SJSA1 (cell line): ENCODE measurements around the gene LRMDA. TPM values are rescaled to one million over a fixed set of nuclear protein-coding genes. Genes with fewer than 3 reads are reported as not detected.
"Not testable (repeated sequence)": the region's sequence is repeated elsewhere in the genome, so short reads cannot be mapped to it uniquely, and the experiment has no call there.

Source experiments
- DNase-seq, 2 experiments: peaks; one replicate each; pipeline ENCODE4 v3.0.0-alpha.2; 2015 to 2020; ENCODE audit warnings: low spot score in 2 of 2, low read depth in 1 of 2
- H3K27ac ChIP-seq: fragments of 250-450 bp; sonication (Bioruptor Pico); 2 replicates; pipeline ENCODE4 v1.5.1; 2020; ENCODE audit warnings: mild to moderate bottlenecking, moderate library complexity
- H3K27me3 ChIP-seq: fragments of 250-450 bp; sonication (Bioruptor Pico); replicated peaks from 2 replicates; pipeline ENCODE4 v1.5.1; 2020; ENCODE audit warnings: mild to moderate bottlenecking, moderate library complexity
- H3K36me3 ChIP-seq: fragments of 250-450 bp; sonication (Bioruptor Pico); 2 replicates; pipeline ENCODE4 v1.5.1; 2020; ENCODE audit warnings: mild to moderate bottlenecking
- H3K4me1 ChIP-seq: fragments of 250-450 bp; sonication (Bioruptor Pico); replicated peaks from 2 replicates; pipeline ENCODE4 v1.6.1; 2021; ENCODE audit warnings: mild to moderate bottlenecking
- H3K4me3 ChIP-seq: fragments of 250-450 bp; sonication (Bioruptor Pico); 2 replicates; pipeline ENCODE4 v1.5.1; 2020; ENCODE audit warnings: mild to moderate bottlenecking
- H3K9me3 ChIP-seq: fragments of 250-450 bp; sonication (Bioruptor Pico); replicated peaks from 2 replicates; pipeline ENCODE4 v1.5.1; 2020; ENCODE audit warnings: mild to moderate bottlenecking
- total RNA-seq: library from RNA; depleted of rRNA; stranded (reverse); fragments of >200 nt; shearing (Covaris generic); gene quantifications from 2 replicates; pipeline ENCODE4 v1.2.3, GENCODE V29; 2014

The LRMDA gene
- total RNA-seq, 1 experiment from 2014 or later = not detected

DNA sequence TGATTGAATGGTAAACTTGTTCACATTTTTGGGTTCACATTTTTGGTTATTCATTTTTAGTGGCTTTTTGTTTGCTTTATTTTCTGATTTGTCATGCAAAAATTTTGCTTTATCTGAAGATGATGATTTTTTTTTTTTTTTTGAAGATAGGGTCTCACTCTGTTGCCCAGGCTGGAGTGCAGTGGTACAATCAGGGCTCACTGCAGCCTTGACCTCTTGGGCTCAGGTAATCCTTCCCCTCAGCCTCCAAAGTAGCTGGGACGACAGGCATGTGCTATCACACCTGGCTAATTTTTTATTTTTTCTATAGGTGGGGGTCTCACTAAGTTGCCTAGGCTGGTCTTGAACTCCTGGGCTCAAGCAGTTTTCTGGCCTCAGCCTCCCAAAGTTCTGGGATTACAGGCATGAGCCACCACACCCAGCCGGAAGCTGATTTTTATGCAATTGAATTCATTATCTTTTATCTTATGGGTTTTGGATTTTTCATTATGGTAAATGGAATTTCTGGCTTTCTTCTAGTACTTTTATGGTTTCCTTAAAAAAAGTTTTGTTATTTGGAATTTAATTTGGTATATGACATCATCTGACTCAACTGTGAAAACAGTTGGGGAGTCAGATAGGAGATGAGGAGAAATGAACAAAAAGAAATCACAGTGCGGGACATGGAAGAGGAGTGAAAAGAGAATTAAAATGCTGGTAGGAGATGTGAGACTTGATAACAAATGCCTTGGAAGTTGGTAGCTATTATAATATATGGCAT is 158.7 kb downstream of the LRMDA start:
- Histone ChIP-seq H3K4me3 (no peak overlapping the region), H3K27ac (no peak overlapping the region), H3K4me1 (no peaks in the 10 kb centered on the region), H3K9me3 (no peaks in the 10 kb centered on the region), H3K36me3 (no peaks in the 10 kb centered on the region), H3K27me3 (no peaks in the 10 kb centered on the region)
- DNase-seq = no peak

DNA sequence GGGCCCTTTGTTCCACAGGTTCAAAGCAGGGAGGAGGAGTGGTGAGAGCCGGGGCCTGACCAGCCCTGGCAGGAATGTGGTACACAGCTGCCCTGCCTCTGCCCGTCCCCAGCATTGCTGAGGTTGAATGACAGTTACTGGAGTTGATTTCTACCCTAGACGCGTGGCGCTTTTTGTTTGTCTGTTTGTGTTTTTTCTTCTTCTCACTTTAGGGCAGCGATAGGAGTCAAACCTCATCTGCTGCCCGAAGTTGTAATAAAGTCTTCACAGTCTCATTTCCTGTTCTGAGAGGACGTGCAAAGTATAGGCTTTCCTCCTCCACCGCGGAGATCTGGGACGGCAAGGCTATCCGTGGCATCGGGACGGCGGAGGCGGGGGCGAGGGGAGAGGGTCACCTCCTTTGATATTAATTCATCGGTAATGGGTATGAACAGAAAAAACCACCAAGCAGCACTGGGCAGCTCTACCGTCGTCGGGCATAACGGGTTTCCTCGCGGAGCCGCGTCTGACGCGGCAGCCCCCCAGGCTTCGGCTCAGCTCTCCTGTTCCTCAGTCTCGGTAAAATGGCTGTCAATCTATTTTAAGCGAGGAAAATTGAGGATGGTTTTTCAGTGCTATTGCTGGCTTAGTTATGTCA is 160.8 kb downstream of the LRMDA start:
- H3K4me1 ChIP-seq = no peaks in the 10 kb centered on the region
- no peak overlapping the region for H3K27ac ChIP-seq
- no peaks in the 10 kb centered on the region for H3K9me3 ChIP-seq
- DNase-seq = no peak
- H3K27me3 ChIP-seq = no peaks in the 10 kb centered on the region
- no peak overlapping the region for H3K4me3 ChIP-seq
- H3K36me3 ChIP-seq = no peaks in the 10 kb centered on the region

DNA sequence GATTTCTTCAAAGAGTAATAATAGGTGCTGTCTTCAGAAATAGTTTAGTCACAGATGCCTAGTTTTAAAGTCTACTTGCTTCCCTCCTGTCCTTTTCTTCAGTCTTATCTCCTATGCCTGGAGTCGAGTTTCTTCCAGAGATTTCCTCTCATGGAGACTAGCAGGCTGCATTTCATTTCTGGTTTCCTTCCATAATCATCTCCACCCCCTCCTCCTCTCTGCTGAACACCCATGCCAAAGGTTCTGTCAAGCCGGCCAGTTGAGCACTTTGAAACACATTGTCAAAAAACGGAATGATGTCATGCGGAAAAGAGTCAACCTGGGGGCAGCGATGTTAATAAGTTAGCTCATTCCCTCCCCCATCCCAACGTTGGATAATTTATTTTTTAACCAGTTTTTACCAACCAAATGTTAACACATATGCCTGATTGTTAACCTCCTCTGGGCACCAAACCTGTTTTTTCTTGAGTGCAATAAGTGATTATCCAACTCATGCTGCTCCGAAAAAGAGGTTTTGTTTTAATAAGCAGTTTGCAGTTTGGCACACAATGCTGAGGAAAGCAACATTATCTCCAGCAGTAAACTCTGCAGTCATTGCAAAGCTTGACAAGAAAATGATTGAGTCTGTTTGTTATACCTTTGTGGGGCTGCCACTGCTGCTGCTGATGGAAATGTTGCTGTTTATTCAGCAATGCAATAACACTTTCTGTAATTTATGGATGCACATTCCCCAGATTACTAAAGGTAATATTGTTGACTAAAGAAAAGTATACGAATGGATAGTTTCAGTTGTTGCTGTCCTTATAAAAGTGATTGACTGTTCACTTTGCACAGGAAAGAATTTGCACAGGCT is 161.6 kb downstream of the LRMDA start:
- H3K9me3 ChIP-seq = no peaks in the 10 kb centered on the region
- H3K27ac ChIP-seq = no peak overlapping the region
- no peak for DNase-seq
- no peaks in the 10 kb centered on the region for H3K36me3 ChIP-seq
- H3K4me1 ChIP-seq = no peaks in the 10 kb centered on the region
- H3K27me3 ChIP-seq = no peaks in the 10 kb centered on the region
- no peak overlapping the region for H3K4me3 ChIP-seq

DNA sequence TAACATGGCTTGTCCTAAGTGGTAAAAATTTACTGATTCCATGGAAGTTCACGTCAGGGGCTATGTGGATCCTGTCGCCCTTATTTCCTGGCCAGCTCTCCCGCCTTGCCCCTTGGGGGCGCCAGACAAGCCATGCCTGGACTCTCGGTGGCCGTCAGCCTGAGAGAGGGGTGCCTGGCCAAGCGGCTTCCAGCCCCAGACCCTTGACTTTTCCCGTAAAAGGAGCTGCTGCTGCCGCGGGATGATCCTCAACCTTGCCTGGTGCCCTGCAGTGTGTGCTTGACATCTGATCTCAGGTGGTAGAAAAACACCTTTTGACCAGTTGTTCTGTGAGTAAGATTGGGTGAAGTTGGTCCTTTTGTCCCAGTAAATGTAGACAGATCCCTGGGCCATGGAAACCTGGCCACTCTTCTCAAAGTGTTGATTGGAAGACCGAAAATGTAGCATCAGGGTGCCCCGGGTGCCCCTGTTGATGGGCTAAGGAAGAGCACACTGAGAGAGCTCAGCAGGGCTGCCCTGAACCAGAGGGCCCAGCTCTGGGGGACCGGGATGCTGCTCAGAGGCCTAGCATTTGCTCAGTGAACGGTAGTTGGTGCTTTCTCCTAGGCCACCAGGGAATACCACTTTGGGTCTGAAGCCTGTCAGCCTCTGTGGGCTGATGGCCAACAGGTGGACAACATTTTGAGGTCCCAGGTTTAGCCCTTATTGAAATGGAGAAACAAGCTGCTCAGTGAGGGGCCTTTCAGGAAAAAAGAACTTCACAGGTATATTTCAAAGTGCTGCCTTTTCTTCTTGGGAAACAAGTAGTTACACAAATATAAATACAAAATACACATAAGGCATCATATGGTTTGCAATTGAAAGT is 162.5 kb downstream of the LRMDA start:
- Histone ChIP-seq H3K27me3 (no peaks in the 10 kb centered on the region), H3K36me3 (no peaks in the 10 kb centered on the region), H3K4me1 (no peaks in the 10 kb centered on the region)

DNA sequence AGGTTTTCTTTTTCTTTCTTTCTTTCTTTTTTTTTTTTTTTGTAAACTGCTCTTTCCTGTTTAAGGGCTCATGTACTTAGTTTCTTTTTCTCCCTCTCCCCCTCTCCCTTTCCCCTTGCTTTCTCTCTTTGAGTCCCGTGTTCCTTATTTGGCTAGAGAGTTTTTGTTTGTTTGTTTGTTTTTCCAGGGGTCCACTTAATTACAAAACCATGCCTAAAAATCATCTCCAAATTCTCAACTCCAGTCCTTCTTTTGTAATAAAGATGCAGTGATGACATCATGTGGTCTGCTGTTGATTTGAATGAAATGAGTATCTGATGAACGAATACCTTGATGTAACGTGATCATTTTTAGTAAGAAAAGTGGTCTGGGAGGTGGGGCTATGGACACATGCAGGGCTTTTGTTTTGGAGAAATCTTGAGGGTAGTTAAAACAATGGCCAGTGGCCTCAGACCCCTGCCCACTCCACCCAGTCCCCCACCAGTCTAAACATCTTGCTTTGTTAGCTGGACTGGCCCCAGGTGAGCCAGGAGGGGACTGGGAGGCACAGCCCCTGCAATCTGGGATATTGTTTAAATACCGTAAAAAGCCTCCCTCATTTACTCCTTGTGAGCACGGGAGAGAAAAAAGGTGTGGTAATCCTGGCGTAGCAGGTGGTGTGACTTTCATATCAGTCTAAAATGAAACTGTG is 165.7 kb downstream of the LRMDA start:
- H3K27me3 ChIP-seq = no peaks in the 10 kb centered on the region
- H3K4me3 ChIP-seq = no peak overlapping the region
- H3K4me1 ChIP-seq = no peaks in the 10 kb centered on the region
- H3K27ac ChIP-seq = no peak overlapping the region
- H3K9me3 ChIP-seq = no peaks in the 10 kb centered on the region
- no peak for DNase-seq
- H3K36me3 ChIP-seq = no peaks in the 10 kb centered on the region

More for the DNA sequence above, 162.5 kb downstream of the LRMDA start:
- H3K27ac ChIP-seq = no peak overlapping the region
- H3K4me3 ChIP-seq = no peak overlapping the region
- no peak for DNase-seq
- H3K9me3 ChIP-seq = no peaks in the 10 kb centered on the region

DNA sequence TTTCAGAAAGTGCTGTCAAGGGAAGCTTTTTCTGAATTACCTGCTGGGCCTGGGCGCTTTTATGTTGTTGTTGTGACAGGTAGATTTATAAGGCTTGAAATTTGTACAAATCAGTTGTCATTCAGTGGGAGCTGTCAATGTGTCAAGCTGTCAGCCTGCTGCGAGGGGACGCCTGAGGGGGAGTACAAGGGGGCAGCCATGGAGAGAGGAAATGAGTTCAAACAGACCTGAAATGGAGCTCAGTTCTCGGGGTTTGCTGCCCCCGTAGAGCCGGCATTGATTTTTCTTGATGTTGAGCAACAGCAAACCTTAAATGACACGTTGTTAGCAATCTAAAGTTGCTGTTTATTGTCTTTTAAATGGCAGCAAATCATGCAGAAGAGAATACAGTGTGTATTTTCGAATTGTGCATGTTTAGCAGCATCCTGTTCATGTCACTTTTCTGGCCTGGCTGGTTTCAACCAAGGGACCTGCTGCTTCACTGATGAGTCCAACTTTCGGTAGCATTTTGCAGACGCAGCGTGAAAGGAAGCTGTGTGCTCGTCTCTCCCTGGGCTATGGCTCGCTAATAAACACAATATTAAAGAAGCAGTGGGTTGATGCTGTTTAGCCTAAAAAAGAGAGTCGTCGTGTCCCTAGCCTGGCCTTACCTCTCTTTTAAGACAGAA is 166.5 kb downstream of the LRMDA start:
- Histone ChIP-seq H3K27ac (no peak overlapping the region), H3K27me3 (0 out of 2 replicates have a peak, but pooled peaks cover 4% of the 10 kb centered on the region), H3K4me1 (no peaks in the 10 kb centered on the region), H3K9me3 (no peaks in the 10 kb centered on the region), H3K4me3 (no peak overlapping the region), H3K36me3 (no peaks in the 10 kb centered on the region)
- no peak for DNase-seq

DNA sequence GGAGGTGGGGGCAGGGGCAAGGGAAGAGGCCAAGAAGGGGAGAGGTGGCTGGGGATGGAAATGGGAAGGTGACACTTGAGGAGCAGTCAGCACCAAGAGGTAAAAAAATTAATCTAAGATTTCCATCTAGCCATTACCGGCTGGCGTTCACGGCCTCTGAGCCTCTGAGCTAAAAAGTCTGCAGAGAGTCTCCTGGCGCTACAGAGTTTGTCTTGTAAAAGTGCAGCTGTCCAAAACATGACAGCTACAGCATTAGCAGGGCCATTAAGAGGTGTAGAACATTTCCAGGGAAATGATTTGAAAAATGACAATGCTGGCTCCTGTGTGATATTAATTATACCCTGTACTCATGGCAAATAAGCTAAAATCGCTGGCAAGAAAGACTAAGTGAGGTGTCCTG is 167.6 kb downstream of the LRMDA start:
- no peak for DNase-seq
- Histone ChIP-seq H3K4me1 (no peaks in the 10 kb centered on the region), H3K36me3 (no peaks in the 10 kb centered on the region), H3K9me3 (no peaks in the 10 kb centered on the region), H3K27ac (no peak overlapping the region), H3K27me3 (0 out of 2 replicates have a peak, but pooled peaks cover 7% of the 10 kb centered on the region), H3K4me3 (no peak overlapping the region)

DNA sequence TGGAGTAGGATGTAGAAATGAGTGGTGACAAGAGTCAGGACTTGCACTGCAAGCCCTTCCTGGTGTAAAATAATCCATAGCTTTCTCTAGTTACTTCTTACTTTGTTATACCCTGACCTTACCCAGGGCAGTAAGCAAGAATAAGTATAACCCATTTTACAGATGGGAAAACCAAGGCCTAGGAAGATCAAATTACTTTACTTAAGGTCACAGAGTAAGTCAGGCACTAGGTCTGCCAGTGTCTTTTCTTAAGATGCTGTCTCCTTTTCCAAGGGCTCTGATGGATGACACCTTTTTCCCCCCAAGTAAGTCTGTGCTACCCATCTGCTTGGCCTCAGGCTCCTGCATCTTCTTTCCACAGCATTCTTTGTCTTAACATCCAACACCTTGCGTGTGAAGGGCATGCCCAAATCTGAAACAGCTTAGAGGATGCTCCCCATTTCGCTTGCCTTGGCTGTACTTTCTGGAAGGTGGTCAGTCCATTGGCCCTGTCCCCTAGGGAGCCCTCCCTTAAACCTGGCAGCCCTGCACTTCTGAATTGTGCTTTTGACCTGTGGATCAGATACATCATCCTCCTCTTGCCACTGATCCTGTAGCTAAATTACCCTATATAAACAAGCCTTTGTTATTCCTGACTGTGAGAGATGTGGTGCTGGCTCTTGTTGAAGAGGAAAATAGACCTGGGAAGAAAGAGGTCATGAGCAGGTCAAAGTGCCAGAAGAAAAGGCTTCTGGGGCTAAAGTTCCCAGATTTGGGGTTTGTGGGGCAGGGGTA is 168.6 kb downstream of the LRMDA start:
- DNase-seq = no peak
- H3K27me3 ChIP-seq = 0 out of 2 replicates have a peak, but pooled peaks cover 8% of the 10 kb centered on the region
- H3K9me3 ChIP-seq = no peaks in the 10 kb centered on the region
- H3K36me3 ChIP-seq = no peaks in the 10 kb centered on the region
- H3K27ac ChIP-seq = no peak overlapping the region
- H3K4me3 ChIP-seq = no peak overlapping the region
- no peaks in the 10 kb centered on the region for H3K4me1 ChIP-seq

DNA sequence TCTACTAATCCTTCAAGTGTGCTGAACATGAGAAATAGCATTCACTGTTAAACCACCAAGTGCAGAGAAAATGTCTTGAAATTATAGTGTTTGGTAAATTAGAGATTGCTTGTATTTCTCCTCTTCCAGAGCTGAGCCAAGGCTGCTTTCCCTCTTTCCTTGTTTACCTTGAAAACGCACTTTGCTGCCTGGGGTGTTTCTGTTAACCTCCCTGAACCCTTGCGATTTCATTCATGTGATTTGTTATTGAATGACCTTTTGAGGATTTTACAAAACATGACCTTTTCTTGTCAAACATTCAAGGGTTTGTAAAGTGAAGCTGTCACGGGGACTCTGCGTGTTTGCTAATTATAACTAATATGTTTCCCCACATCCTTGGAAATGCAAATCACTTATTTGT is 169.4 kb downstream of the LRMDA start:
- H3K27ac ChIP-seq = no peak overlapping the region
- no peaks in the 10 kb centered on the region for H3K4me1 ChIP-seq
- DNase-seq = no peak
- H3K4me3 ChIP-seq = no peak overlapping the region
- H3K36me3 ChIP-seq = no peaks in the 10 kb centered on the region
- no peaks in the 10 kb centered on the region for H3K9me3 ChIP-seq
- 0 out of 2 replicates have a peak, but pooled peaks cover 8% of the 10 kb centered on the region for H3K27me3 ChIP-seq

DNA sequence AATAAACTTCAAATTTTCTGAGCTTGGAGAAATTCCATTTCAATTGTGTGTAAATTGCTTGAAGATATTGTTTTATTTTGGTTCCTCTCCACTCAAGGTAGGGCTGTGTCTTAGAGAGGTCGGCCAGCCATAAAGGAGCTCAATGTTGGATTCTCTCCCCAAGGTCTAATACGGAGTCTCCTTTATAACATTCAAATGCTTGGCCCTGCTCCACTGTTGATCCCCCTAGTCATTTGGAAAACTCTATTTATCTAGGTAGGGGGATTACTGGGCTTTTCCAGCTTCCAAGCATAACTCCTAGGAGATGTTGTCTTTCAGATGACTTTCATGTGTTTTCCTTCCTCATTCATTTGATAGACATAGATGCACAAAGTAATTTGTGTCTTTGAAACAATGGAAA is 170.9 kb downstream of the LRMDA start:
- H3K27ac ChIP-seq = no peak overlapping the region
- H3K9me3 ChIP-seq = no peaks in the 10 kb centered on the region
- 0 out of 2 replicates have a peak, but pooled peaks cover 8% of the 10 kb centered on the region for H3K27me3 ChIP-seq
- H3K4me3 ChIP-seq = no peak overlapping the region
- no peaks in the 10 kb centered on the region for H3K4me1 ChIP-seq
- DNase-seq = no peak
- no peaks in the 10 kb centered on the region for H3K36me3 ChIP-seq

DNA sequence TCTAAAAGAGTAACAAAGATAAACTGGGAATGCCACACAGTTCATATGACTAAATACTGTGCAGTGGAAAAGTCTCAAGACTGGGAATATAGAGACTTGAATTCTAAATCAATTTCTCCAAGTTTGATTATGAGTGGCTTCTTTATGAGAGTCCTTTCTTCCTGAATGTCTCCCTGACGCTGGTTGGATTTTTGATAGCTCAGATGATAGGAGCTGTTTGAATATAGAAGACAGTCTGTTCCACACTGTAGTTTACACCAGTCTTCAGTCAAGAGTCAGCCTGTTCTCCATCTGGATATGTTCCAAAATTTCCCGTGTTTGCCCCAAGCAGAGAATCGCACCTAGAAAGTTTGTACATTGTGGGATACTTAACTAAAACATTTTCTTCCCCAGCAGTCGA is 173.7 kb downstream of the LRMDA start:
- no peak for DNase-seq
- H3K9me3 ChIP-seq = no peaks in the 10 kb centered on the region
- no peak overlapping the region for H3K4me3 ChIP-seq
- H3K27me3 ChIP-seq = 0 out of 2 replicates have a peak, but pooled peaks cover 8% of the 10 kb centered on the region
- H3K27ac ChIP-seq = no peak overlapping the region
- no peaks in the 10 kb centered on the region for H3K4me1 ChIP-seq
- no peaks in the 10 kb centered on the region for H3K36me3 ChIP-seq

DNA sequence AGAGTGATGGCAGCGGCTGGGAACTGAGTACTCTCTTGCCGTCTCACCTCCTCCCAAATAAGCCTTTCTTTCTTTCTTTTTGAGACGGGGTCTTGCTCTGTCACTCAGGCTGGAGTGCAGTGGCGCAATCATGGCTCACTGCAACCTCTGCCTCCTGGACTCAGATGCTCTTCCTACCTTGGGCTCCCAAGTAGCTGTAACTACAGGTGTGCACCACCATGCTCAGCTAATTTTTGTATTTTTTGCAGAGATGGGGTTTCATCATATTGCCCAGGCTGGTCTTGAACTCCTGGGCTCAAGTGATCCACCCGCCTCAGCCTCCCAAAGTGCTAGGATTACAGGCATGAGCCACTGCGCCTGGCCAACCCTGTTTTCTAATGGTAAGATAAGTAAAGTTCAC is 174.4 kb downstream of the LRMDA start:
- not testable (repeated sequence) for H3K4me3 ChIP-seq, H3K27me3 ChIP-seq, H3K27ac ChIP-seq, H3K36me3 ChIP-seq, DNase-seq, H3K4me1 ChIP-seq, H3K9me3 ChIP-seq
